Fibroblast of the aortic adventitia (primary cell): ENCODE data around the gene ZBTB48. TPM values are rescaled to one million over a fixed set of nuclear protein-coding genes. Genes with fewer than 3 reads are reported as not detected.
A peak's percentile ranks its signal among the peaks of the same experiment; 100 is the strongest.

Experiments used
- DNase-seq: peaks from one replicate; pipeline ENCODE4 v3.0.0-alpha.2; 2010; ENCODE audit warnings: low read depth
- H3K4me3 ChIP-seq: 2 replicates; pipeline ENCODE4 v1.5.1; 2011; ENCODE audit warnings: low read depth, mild to moderate bottlenecking, control low read depth, low read length, moderate library complexity
- total RNA-seq: library from RNA; depleted of rRNA; stranded (reverse); fragments of >200 nt; gene quantifications from 2 replicates; pipeline ENCODE4 v1.2.3, GENCODE V29; 2012; ENCODE audit warnings: low replicate concordance
- TF ChIP-seq, protein P1 (sequence below): IDR thresholded peaks from 2 replicates; pipeline ENCODE4 v1.5.1; 2011; ENCODE audit warnings: mild to moderate bottlenecking, low read length, control low read depth, inconsistent platforms; ENCODE audit not compliant: insufficient read depth

The ZBTB48 gene
- total RNA-seq, 1 donor: 7.7 TPM

DNA sequence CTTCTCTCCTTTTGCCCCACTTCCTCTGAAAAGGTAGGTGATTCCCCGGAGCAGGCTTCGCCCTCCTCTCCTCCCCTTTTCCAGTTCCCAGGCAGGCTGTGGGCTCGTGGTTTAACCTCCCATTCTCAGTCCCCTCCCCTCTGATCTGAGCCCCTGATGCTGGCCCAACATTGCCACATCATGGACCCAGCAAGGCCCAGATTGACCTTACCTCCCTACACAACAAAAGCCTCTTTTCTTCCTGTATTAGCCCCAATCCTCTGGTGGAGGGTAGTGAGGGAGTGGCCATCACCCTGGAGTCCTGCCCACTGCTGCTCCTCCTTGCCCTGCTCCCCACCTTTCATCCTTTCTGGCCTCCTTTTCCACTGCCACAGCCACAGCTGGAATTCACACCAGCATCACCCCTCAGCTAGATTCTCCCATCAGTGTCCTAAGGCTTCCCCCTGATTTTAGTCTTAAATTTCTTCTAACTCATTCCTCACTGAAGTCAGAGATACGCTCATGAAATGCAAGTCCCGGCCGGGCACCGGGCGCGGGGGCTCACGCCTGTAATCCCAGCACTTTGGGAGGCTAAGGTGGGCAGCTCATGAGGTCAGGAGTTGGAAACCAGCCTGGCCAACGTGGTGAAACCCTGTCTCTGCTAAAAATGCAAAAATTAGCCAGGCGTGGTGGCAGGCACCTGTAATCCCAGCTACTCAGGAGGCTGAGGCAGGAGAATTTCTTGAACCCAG lies 7.0 kb upstream of the ZBTB48 start:
- H3K4me3 ChIP-seq: no peak overlapping the region
- TF ChIP-seq, protein P1, sequence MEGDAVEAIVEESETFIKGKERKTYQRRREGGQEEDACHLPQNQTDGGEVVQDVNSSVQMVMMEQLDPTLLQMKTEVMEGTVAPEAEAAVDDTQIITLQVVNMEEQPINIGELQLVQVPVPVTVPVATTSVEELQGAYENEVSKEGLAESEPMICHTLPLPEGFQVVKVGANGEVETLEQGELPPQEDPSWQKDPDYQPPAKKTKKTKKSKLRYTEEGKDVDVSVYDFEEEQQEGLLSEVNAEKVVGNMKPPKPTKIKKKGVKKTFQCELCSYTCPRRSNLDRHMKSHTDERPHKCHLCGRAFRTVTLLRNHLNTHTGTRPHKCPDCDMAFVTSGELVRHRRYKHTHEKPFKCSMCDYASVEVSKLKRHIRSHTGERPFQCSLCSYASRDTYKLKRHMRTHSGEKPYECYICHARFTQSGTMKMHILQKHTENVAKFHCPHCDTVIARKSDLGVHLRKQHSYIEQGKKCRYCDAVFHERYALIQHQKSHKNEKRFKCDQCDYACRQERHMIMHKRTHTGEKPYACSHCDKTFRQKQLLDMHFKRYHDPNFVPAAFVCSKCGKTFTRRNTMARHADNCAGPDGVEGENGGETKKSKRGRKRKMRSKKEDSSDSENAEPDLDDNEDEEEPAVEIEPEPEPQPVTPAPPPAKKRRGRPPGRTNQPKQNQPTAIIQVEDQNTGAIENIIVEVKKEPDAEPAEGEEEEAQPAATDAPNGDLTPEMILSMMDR: no peak
- no peak for DNase-seq

DNA sequence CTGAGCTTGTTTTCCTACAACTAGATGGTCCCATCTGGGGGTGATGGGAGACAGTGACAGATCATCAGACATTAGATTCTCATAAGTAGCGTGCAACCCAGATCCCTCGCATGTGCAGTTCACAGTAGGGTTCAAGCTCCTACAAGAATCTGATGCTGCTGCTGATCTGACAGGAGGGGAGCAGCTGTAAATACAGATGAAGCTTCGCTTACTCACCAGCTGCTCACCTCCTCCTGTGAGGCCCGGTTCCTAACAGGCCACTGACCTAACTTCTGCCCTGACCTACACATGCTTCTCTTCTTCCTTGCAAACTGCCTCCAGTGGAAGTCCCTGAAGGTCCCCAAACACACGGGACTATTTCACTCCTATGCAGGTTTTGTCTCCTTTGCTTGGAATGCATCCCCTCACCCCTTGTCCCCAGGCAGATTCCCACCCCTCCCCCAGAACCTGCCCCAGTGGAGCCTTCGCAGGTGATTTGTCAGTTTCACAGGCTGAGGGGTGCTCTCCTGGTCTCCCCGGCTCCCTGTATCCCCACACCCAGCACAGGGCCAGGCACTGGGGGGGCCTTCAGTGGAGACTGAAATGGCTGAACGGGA lies 5.7 kb upstream of the ZBTB48 start:
- DNase-seq: no peak
- TF ChIP-seq, protein P1: no peak
- H3K4me3 ChIP-seq: no peak overlapping the region

DNA sequence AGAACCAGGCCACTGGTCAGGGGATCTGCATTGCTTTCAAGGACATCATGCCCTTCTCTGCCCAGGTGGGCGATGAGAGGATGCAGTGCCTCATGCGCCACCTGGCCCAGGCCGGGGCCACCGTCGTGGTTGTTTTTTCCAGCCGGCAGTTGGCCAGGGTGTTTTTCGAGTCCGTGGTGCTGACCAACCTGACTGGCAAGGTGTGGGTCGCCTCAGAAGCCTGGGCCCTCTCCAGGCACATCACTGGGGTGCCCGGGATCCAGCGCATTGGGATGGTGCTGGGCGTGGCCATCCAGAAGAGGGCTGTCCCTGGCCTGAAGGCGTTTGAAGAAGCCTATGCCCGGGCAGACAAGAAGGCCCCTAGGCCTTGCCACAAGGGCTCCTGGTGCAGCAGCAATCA lies 5.0 kb upstream of the ZBTB48 start:
- no peak for DNase-seq
- H3K4me3 ChIP-seq: no peak overlapping the region
- TF ChIP-seq, protein P1: no peak

DNA sequence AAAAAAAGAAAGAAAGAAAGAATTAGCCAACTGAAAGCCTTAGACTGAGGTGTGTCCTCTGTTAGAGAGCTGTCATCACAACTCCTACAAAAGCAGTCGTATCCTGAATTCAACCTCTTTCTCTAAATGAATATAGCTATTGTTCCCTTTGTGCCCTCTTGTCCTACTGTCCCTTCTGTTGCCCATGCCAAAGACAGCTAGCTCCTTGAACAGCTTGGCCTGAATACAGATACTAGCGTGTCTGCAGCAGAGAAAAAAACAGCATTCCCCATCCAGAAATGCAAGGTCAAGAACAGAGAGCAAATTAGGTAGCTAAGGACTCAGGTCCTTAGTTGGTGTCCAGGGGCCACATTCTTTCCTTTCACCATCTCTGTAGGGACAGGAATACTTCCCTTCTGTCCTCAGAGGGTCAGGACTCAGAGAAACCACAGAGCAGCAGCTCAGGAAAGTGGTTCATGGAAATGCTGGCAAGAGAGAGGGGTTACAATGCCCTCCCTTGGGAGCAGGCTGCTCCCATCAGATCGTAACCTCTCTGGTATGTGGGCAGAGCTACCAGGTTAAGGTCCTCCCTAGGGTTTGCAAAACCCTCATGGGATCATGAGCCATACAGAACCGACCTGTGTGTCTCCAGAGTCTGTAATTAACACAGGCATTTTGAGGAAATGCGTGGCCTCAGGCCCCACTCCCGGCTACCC lies 1.8 kb upstream of the ZBTB48 start:
- peak; percentile 34 for DNase-seq
- TF ChIP-seq, protein P1: no peak

DNA sequence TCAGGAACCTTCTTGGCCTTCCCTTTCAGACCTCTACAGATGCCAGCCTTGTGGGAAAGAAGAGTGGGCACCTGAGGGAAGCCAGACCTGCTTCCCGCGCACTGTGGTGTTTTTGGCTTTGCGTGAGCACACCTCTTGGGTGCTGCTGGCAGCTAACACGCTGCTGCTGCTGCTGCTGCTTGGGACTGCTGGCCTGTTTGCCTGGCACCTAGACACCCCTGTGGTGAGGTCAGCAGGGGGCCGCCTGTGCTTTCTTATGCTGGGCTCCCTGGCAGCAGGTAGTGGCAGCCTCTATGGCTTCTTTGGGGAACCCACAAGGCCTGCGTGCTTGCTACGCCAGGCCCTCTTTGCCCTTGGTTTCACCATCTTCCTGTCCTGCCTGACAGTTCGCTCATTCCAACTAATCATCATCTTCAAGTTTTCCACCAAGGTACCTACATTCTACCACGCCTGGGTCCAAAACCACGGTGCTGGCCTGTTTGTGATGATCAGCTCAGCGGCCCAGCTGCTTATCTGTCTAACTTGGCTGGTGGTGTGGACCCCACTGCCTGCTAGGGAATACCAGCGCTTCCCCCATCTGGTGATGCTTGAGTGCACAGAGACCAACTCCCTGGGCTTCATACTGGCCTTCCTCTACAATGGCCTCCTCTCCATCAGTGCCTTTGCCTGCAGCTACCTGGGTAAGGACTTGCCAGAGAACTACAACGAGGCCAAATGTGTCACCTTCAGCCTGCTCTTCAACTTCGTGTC lies 995 bp upstream of the ZBTB48 start:
- peak overlapping the region; percentile 88 for H3K4me3 ChIP-seq
- TF ChIP-seq, protein P1: no peak
- DNase-seq: no peak

More for the DNA sequence above, 1.8 kb upstream of the ZBTB48 start:
- no peak overlapping the region for H3K4me3 ChIP-seq

DNA sequence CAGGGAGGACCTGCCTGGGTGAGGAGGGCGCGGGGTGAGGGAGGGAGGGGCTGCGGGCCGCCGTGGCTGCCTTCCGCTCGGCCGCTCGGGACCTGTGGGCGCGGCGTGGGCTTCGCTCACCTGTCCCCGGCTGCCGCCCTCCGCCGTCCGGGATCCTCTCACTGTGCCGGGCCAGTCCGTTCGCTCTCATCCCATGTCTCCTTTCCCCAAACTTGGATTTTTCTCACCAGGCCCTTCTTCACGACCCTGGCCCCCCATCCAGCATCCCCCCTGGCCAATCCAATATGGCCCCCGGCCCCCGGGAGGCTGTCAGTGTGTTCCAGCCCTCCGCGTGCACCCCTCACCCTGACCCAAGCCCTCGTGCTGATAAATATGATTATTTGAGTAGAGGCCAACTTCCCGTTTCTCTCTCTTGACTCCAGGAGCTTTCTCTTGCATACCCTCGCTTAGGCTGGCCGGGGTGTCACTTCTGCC lies 362 bp downstream of the ZBTB48 start:
- DNase-seq: no peak
- H3K4me3 ChIP-seq: peak overlapping the region; percentile 88
- TF ChIP-seq, protein P1: no peak
